Retinal pigment epithelial cell (primary cell): ENCODE measurements around the gene PEAR1.
A peak's percentile ranks its signal among the peaks of the same experiment; 100 is the strongest.
"Not testable (repeated sequence)": the region's sequence is repeated elsewhere in the genome, so short reads cannot be mapped to it uniquely, and the experiment has no call there.

Source experiments
- DNase-seq: peaks from one replicate; pipeline ENCODE4 v3.0.0-alpha.2; 2010; ENCODE audit warnings: low read depth
- H3K4me3 ChIP-seq: 2 replicates; pipeline ENCODE4 v1.5.1; 2011; ENCODE audit warnings: mild to moderate bottlenecking, low read length, control low read depth, moderate library complexity
- CTCF ChIP-seq: conservative IDR thresholded peaks from 2 replicates; pipeline ENCODE4 v1.5.1; 2011; ENCODE audit warnings: low read depth, low read length, control low read depth, inconsistent platforms

PEAR1 gene

DNA sequence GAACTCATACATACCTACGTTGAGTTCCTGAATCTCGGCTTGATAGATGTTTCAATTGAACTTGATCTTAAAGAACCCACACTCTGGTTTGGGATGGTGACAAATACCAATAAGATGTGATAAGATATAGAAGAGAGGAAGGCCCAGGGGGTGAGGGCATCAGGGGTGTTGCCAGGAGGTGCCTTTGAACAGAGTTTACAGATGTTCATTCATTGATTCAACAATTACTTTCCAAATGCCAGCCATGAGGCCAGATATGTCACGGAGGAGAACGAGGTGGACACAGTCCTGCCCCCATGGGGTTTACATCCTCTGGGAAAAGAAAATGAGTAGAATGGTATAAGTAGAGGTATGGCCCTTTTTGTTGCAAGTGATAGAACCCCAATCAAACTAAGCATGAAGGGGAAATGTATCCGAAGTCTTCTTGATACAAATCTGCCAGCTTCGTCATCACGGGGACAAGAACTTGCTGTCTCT is 27.6 kb downstream of the PEAR1 start:
- no peak overlapping the region for H3K4me3 ChIP-seq
- no peak for TF ChIP-seq CTCF
- DNase-seq: no peak

- TF ChIP-seq CTCF: no peak
- no peak overlapping the region for H3K4me3 ChIP-seq
- no peak for DNase-seq
These were observed 29.6 kb downstream of the PEAR1 start for GRCh38 chr1:156922986-156923669.

- TF ChIP-seq CTCF: no peak
- peak overlapping the region; percentile 6 for H3K4me3 ChIP-seq
- DNase-seq: no peak
These were observed 30.4 kb downstream of the PEAR1 start for GRCh38 chr1:156923670-156924477.

- H3K4me3 ChIP-seq: no peak overlapping the region
- no peak for DNase-seq
- TF ChIP-seq CTCF: no peak
These were observed 31.1 kb downstream of the PEAR1 start for GRCh38 chr1:156924478-156925153.

GRCh38 chr1:156925154-156926010 is 31.9 kb downstream of the PEAR1 start:
- DNase-seq: no peak
- no peak for TF ChIP-seq CTCF
- H3K4me3 ChIP-seq: no peak overlapping the region

DNA sequence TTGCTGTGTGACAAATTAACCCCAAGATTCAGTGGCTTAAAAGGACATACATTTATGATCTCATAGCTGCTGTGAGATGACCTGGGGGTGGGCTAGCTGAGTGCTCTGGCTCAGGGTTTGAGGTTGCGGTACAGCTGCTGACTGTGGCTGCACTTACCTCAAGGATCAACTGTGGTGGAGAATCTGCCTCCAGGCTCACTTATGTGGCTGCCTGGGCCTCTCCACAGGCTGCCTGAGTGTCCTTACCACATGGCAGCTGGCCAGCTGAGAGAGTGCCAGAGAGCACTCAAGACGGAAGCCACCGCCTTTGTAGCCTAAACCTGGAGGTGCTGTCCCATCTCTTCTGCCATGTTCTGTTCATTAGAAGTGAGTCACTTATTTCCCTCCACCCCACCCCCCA is 32.7 kb downstream of the PEAR1 start:
- DNase-seq: no peak
- TF ChIP-seq CTCF: no peak
- no peak overlapping the region for H3K4me3 ChIP-seq

GRCh38 chr1:156926695-156927094 is 33.2 kb downstream of the PEAR1 start:
- not testable (repeated sequence) for DNase-seq, H3K4me3 ChIP-seq
